ENCODE data around the gene PHF21A. TPM values are rescaled to one million over a fixed set of nuclear protein-coding genes. Genes with fewer than 3 reads are reported as not detected.

PHF21A gene
- total and polyA plus RNA-seq, 10 of the 15 experiments (the other 5 are each of a cell fraction or from before 2014, with no cell fraction given): 2.6 to 37.2 (median 16.0) TPM

GRCh38 chr11:46020084-46020599 is 101.1 kb downstream of the PHF21A start (continued):
- no peak for TF ChIP-seq CTCF (IDR thresholded peaks at IDR 0.05 in 2 of 3, conservative IDR thresholded peaks at IDR 0.05 in 1 of 3; ENCODE audit: control insufficient read depth in 2 of 3, extremely low read depth in 1 of 3, insufficient read depth in 1 of 3, low read depth in 3 of 3, low read length in 3 of 3)
- TF ChIP-seq HSF1 (IDR thresholded peaks at IDR 0.05; ENCODE audit: low read depth, low read length): no peak
- no peak for TF ChIP-seq SKIL (IDR thresholded peaks at IDR 0.05; ENCODE audit: low read depth, poor library complexity, severe bottlenecking)
- no peak for TF ChIP-seq SMC3 (IDR thresholded peaks at IDR 0.05; ENCODE audit: borderline replicate concordance, low read length)

GRCh38 chr11:46018651-46019050 is 102.6 kb downstream of the PHF21A start:
- no peaks in the 10 kb centered on the region for H3K4me1 ChIP-seq (ENCODE audit: control insufficient read depth, insufficient read depth, low read length)
- BruUV-seq (replicated peaks): no TSS peak
- no peak overlapping the region for H3K4me2 ChIP-seq (ENCODE audit: control insufficient read depth, insufficient read depth)
- peaks cover 0 to 7% of the 10 kb centered on the region in 2 experiments; a peak in 2 of 4 replicates for H3K36me3 ChIP-seq (ENCODE audit: control insufficient read depth in 2 of 2, insufficient read depth in 2 of 2, low read length in 1 of 2)
- no peaks in the 10 kb centered on the region for H3K79me2 ChIP-seq (ENCODE audit: control insufficient read depth, insufficient read depth, low read length)
- 98% methylated on average over 2 of the region's 2 CpGs for WGBS (ENCODE audit: insufficient coverage, insufficient replicate concordance, low lambda C conversion rate, missing lambda C conversion rate)
- ChIA-PET POLR2A (no interaction called here), SMC1A (ENCODE audit: uncharacterized antibody, unreplicated experiment) (interaction anchor here (1.0 to 2.2 kb wide), 5 partner anchors 13 to 182 kb away, joined by 3 to 7 read pairs (median 4); no protein-coding TSS in a partner anchor), RAD21 (ENCODE audit: unreplicated experiment) (interaction anchor here (1.4 kb wide), 1 partner anchor 12 kb away, joined by 3 read pairs; no protein-coding TSS in a partner anchor), CTCF (interaction anchor here (0.9 to 4.0 kb wide), 3 partner anchors 12 to 17 kb away, joined by 3 to 27 read pairs (median 3); no protein-coding TSS in a partner anchor)
- no peak overlapping the region for H2AFZ ChIP-seq (ENCODE audit: control insufficient read depth, low read depth, low read length)
- no peak overlapping the region for H3K4me3 ChIP-seq
- no peak for ATAC-seq
- H3K27me3 ChIP-seq (replicated peaks in 1 of 2; ENCODE audit: control insufficient read depth in 2 of 2, insufficient read depth in 2 of 2, low read length in 1 of 2): no peaks in the 10 kb centered on the region
- no peak for DNase-seq (ENCODE audit: low read depth, low spot score)
- H3K9me3 ChIP-seq (replicated peaks; ENCODE audit: control insufficient read depth, insufficient read depth, low read length): no peaks in the 10 kb centered on the region
- no peak for FAIRE-seq
- no peak overlapping the region for H3K27ac ChIP-seq (ENCODE audit: control insufficient read depth, insufficient read depth)
- in situ Hi-C loops (cut with MboI) (no loop called here), intact Hi-C loops (cut with micrococcal nuclease; ENCODE audit: unreplicated experiment) (no loop called here)
- H3K9ac ChIP-seq (ENCODE audit: control insufficient read depth, insufficient read depth, low read length): no peak overlapping the region
- H4K20me1 ChIP-seq (ENCODE audit: control insufficient read depth, insufficient read depth): no peaks in the 10 kb centered on the region
- TF ChIP-seq TAF1 (IDR thresholded peaks at IDR 0.05; ENCODE audit: borderline replicate concordance, low read depth, low read length) (no peak), PBX3 (IDR thresholded peaks at IDR 0.05; ENCODE audit: insufficient replicate concordance, low read depth, low read length) (no peak), ELK1 (IDR thresholded peaks at IDR 0.05; ENCODE audit: low read depth, low read length) (no peak), ZBTB4 (CRISPR knock-in tag; IDR thresholded peaks at IDR 0.05) (no peak)

All from GM12878 (cell line).